Stimulated activated naive CD8-positive, alpha-beta T cell treated with anti-CD3 and anti-CD28 coated beads, Interleukin-15, Interleukin-2, amounts not matched to agents 100 ng/mL and 50 ng/mL, for 24 hours (primary cell): ENCODE data around the gene WSB1.

Source experiments
- H3K27ac Mint-ChIP-seq: one replicate; pipeline ENCODE4 v1.8.0; 2021; ENCODE audit warnings: mild to moderate bottlenecking, mixed read lengths
- H3K27me3 Mint-ChIP-seq: one replicate; pipeline ENCODE4 v1.8.0; 2021; ENCODE audit warnings: mixed read lengths
- H3K36me3 Mint-ChIP-seq: one replicate; pipeline ENCODE4 v1.8.0; 2021; ENCODE audit warnings: low read depth, mixed read lengths
- H3K4me1 Mint-ChIP-seq: one replicate; pipeline ENCODE4 v1.8.0; 2021; ENCODE audit warnings: low read depth, mixed read lengths
- H3K4me3 Mint-ChIP-seq: one replicate; pipeline ENCODE4 v1.8.0; 2021; ENCODE audit warnings: mild to moderate bottlenecking, mixed read lengths
- H3K9me3 Mint-ChIP-seq: one replicate; pipeline ENCODE4 v1.8.0; 2021; ENCODE audit warnings: mixed read lengths

Gene WSB1

DNA sequence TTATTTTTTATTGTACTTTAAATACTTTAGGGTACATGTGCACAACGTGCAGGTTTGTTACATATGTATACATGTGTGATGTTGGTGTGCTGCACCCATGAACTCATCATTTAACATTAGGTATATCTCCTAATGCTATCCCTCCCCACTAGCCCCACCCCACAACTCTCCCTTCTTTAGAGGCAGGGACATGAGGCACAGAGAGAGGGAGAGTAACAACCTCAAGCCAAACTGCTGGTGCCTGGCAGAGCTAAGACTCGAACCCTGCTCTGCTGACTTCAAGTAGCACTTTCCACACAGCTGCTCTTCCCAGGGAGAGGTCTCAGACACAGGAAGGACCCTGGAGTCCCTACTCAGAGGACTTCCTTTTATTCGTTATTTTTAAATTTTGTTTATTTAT lies 69.4 kb downstream of the WSB1 start:
- Mint-ChIP-seq H3K27me3 (no peaks in the 10 kb centered on the region), H3K4me3 (no peak overlapping the region), H3K4me1 (no peaks in the 10 kb centered on the region), H3K36me3 (no peaks in the 10 kb centered on the region), H3K9me3 (no peaks in the 10 kb centered on the region), H3K27ac (no peak overlapping the region)
